Bronchus fibroblast of lung (primary cell): ENCODE results near the gene MARS1. TPM values are rescaled to one million over a fixed set of nuclear protein-coding genes. Genes with fewer than 3 reads are reported as not detected.

Experiments
- total RNA-seq: library from RNA; depleted of rRNA; stranded (reverse); fragments of >200 nt; gene quantifications from 2 replicates; pipeline ENCODE4 v1.2.3, GENCODE V29; 2015

MARS1 gene
- total RNA-seq: 160 and 168 TPM in 2 replicates

DNA sequence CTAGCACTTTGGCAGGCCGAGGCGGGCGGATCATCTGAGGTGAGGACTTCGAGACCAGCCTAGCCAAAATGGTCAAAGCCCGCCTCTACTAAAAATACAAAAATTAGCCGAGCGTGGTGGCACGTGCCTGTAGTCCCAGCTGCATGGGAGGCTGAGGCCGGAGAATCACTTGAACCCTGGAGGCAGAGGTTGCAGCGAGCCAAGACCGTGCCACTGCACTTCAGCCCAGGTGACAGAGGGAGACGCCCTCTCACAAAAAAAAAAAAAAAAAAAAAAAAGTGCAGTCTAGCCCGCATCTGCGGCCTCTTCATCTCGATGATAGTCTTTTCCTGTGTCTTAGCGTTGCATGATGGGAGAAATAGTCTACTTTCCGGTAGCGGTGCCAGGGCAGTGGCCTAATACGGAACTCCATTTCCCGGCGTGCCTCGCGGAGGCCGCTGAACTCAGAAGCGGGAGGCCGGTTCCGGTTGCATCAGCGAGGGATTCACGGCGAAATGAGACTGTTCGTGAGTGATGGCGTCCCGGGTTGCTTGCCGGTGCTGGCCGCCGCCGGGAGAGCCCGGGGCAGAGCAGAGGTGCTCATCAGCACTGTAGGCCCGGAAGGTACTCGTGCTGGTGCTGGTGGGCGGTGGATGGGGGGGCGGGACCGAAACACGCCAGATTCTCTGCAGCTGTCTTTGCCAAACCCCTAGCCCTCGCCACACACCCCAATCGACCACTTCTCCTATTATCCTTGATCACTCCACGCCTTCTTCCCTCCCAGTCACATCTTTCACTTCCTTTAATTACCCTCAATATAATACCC, at the start of gene MARS1:
Gene MARS1 (plus strand): TSS at position 472 of the 805 bp plus-strand sequence. CDS start 23 bp downstream, at position 495.

GRCh38 chr12:57454566-57455373, 33.1 kb upstream of the MARS1 start, which contains the start of gene INHBE:
Gene INHBE (plus strand): TSS chr12:57455307. CDS start chr12:57455537, 230 bp downstream.

GRCh38 chr12:57459750-57460467, 28.0 kb upstream of the MARS1 start, which contains the start of gene GLI1:
Gene GLI1 (plus strand): TSS chr12:57459785. CDS start chr12:57463692, 3,907 bp downstream.

DNA sequence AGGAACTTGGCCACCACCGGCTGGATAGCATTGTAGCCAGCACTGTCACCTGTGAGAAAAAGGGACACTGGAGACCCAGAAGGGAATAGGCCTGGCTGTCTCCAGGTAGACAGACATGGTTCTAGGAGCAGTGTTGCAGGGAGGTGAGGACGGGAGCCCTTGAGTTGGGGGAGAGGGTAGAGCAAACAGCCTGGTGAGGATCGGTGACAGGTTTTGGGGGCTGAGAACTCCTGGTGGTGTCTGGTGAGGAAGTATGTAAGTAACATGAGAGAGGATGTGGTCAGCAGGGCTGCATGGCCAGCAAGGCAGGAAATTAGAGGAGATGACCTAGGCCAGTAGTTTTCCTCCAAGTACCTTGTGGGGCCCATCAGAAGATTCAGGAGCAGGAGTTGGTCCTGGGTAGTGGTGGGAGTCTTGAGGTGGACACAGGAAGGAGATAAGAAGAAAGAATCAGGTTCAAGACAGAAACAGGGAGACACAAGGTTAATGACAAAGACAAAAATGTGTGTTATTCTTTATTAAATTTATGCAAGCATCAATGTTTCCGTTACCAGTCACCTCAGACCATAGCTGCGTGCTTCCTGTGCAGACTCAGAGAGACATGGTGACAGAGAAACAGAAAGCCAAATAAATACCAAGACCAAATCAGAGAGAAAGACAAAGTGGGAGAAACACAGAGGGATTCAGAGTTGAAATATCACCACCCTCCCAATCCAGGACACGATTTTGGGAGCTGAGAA, 8.3 kb upstream of the MARS1 start, which contains the start of gene ARHGAP9:
Gene ARHGAP9 (minus strand): TSS at position 491 of the 740 bp plus-strand sequence. CDS start 460 bp downstream, at position 31.

GRCh38 chr12:57520053-57520818, 32.4 kb downstream of the MARS1 start, which contains the start of gene DDIT3:
Gene DDIT3 (minus strand): TSS chr12:57520514. CDS start chr12:57517406, 3,108 bp downstream.

DNA sequence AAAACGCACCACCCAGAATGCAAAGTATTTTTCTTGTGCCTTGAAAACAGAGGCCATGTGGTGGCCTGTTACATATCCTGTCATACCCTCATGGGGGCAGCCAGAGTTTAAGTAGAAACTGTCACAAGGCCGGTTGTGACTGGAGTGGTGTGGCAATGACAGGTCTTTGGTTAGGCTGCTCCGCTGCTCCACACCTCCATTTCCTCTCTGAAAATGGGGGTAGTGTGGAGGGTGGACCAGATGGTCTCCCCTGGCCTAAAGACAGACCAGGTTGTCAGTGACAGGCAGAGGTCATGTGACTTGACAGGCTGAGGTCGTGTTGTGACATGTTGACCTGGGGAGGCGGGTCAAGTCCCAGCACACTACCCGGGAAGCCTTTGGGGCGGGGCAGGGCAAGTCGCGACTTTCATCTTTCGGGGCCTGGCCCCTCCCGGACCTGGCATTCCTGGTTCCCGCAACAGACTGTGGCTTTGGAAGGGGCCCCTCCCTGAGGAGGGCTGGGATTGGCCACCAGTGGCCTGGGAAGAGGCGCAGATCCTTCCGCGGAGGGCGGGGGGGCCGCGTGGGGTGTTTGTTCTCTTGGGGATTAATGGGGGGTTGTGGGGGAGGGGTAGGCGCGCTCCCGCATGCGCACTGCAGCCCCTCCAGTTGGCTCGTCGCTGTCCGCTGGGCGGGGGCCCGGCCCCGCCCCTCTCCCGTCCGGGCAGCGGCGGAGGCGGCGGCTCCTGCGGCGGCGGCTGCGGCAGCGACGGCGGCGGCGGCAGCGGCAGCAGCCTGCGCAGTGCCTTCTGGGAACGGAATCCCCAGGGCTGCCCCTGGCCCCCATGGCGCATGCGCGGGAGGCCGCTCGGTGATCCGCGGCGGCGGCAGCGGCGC, 34.4 kb downstream of the MARS1 start, which contains the start of gene MBD6:
Gene MBD6 (plus strand): TSS at position 814 of the 876 bp plus-strand sequence. CDS start 1,480 bp downstream, outside the sequence.

DNA sequence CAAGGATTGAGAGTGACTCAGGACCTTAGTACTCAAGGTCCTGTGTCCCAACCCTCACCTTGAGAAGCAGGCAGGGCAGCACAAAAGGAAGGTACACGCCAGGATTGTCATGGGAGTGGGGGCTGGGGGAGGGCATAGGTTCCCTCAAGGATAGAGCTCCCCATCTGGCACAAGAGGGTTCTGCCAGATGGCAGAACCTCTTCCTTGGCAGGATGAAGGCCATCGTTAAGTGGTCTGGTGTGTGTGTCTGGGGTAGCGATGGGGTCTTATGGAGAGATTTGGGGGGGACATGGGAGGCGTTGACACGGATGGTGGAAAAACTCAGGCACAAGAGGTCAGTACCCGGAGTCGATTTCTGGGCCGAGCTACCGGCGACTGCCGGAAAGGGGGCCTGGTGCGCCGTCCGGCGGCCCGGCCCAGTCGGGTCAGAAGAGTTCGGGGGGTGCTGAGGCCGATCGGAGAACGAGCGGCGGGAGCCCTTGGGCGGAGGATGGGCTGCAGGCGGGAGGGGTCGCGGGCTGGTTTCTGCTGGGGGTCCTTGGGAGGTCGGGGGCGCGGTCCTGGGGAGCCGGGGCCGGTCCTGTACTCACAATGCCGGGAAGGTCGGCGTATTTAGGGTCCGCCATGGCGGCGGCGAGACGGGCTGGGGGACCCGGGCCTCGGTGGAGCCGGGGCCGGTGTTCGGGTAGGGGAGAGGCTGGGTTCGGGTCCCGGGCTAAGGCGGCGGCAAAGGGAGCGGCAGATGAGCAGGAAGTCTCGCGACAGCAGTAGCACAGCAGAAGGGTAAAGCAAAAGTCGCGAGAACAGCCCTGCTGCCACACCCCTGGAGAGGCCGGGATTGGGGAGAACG, 58.8 kb downstream of the MARS1 start, which contains the start of gene DCTN2:
Gene DCTN2 (minus strand): TSS at position 755 of the 850 bp plus-strand sequence. CDS start 129 bp downstream, at position 626.

DNA sequence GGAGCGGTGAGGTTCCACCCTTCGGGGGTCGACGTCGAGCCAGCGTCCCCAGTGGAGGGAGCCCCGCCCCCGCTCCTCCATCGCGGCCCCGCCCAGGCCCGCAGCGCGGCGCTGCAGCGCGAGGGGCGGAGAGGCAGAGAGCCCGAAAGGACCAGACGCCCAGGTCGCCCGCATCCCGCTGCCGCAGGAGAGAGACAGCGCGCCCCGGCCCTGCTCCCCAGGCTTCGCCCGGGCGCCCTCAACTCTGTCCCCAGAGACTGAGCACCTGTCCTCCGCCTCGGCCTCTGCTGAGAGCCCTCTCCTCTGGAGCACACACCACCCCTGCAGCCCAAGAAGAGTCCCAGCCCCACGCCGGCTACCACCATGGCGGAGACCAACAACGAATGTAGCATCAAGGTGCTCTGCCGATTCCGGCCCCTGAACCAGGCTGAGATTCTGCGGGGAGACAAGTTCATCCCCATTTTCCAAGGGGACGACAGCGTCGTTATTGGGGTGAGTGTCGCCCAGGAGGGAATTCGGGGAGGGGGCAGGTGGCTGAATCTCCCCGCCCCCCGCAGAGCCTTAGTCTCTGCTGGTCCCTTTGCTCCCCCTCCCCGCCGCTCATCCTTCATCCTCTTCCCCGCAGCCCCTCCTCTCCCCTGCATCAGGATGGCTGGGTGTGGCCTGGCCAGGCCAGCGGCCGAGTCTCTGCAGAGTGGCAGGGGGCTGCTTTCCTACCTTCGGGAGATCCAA, 62.2 kb downstream of the MARS1 start, which contains the start of gene KIF5A:
Gene KIF5A (plus strand): TSS at position 136 of the 732 bp plus-strand sequence. CDS start 228 bp downstream, at position 364.

Other genes with a start within 250 kb of the MARS1 start
- 0.50 and 0.59 TPM in 2 replicates for gene STAC3, start 236.9 kb upstream of the MARS1 start, total RNA-seq
- 16.8 and 18.7 TPM in 2 replicates for gene R3HDM2, start 57.0 kb upstream of the MARS1 start, total RNA-seq
- under 0.01 TPM in 1 of 2 replicates, not detected in the other for gene INHBC, start 53.3 kb upstream of the MARS1 start, total RNA-seq
- 8.0 and 10.9 TPM in 2 replicates for gene INHBE, start 32.8 kb upstream of the MARS1 start, total RNA-seq
- 1.5 and 1.8 TPM in 2 replicates for gene GLI1, start 28.3 kb upstream of the MARS1 start, total RNA-seq
- gene ARHGAP9, start 8.2 kb upstream of the MARS1 start, total RNA-seq: not detected in 2 replicates
- 44.3 and 48.3 TPM in 2 replicates for gene DDIT3, start 32.4 kb downstream of the MARS1 start, total RNA-seq
- 4.7 and 9.4 TPM in 2 replicates for gene MBD6, start 34.8 kb downstream of the MARS1 start, total RNA-seq
- gene DCTN2, start 59.1 kb downstream of the MARS1 start, total RNA-seq: 166 and 209 TPM in 2 replicates
- 0.45 and 0.50 TPM in 2 replicates for gene KIF5A, start 62.0 kb downstream of the MARS1 start, total RNA-seq
- 12.2 and 14.3 TPM in 2 replicates for gene PIP4K2C, start 103.1 kb downstream of the MARS1 start, total RNA-seq
- 21.0 and 22.1 TPM in 2 replicates for gene DTX3, start 116.8 kb downstream of the MARS1 start, total RNA-seq
- gene ARHGEF25, start 123.4 kb downstream of the MARS1 start, total RNA-seq: 15.6 and 16.5 TPM in 2 replicates
- 1.3 and 1.7 TPM in 2 replicates for gene B4GALNT1, start 145.1 kb downstream of the MARS1 start, total RNA-seq
- gene OS9, start 206.1 kb downstream of the MARS1 start, total RNA-seq: 144 and 160 TPM in 2 replicates